ENCODE measurements around the gene TJP1.

TJP1 gene

GRCh38 chr15:29822100-29822683, at the start of gene TJP1:
Gene TJP1, minus strand, starts transcription at chr15:29822468. Its CDS starts 440 bp downstream, at chr15:29822028.
- peak; percentile 31 for DNase-seq

GRCh38 chr15:29871401-29871800, 49.1 kb upstream of the TJP1 start:
- no peak for DNase-seq

- no peak for DNase-seq
Measured at GRCh38 chr15:29870495-29871151, 48.4 kb upstream of the TJP1 start.

GRCh38 chr15:29867241-29868000, 45.2 kb upstream of the TJP1 start:
- no peak for DNase-seq

- no peak for DNase-seq
Measured at GRCh38 chr15:29866337-29866736, 44.1 kb upstream of the TJP1 start.

- no peak for DNase-seq
Measured at GRCh38 chr15:29864501-29864900, 42.2 kb upstream of the TJP1 start.

GRCh38 chr15:29863438-29863837, 41.2 kb upstream of the TJP1 start:
- DNase-seq = no peak

- no peak for DNase-seq
Measured at GRCh38 chr15:29862271-29862670, 40.0 kb upstream of the TJP1 start.

- DNase-seq = no peak
Measured at GRCh38 chr15:29860872-29861271, 38.6 kb upstream of the TJP1 start.

- no peak for DNase-seq
Measured at GRCh38 chr15:29859973-29860715, 37.9 kb upstream of the TJP1 start.

- no peak for DNase-seq
Measured at GRCh38 chr15:29859293-29859692, 37.0 kb upstream of the TJP1 start.

GRCh38 chr15:29857221-29857789, 35.0 kb upstream of the TJP1 start:
- DNase-seq = no peak

- DNase-seq = no peak
Measured at GRCh38 chr15:29854413-29854812, 32.1 kb upstream of the TJP1 start.

- no peak for DNase-seq
Measured at GRCh38 chr15:29853211-29853987, 31.1 kb upstream of the TJP1 start.

GRCh38 chr15:29852201-29852600, 29.9 kb upstream of the TJP1 start:
- DNase-seq = no peak

GRCh38 chr15:29849716-29850115, 27.4 kb upstream of the TJP1 start:
- DNase-seq = no peak

GRCh38 chr15:29849218-29849617, 26.9 kb upstream of the TJP1 start:
- no peak for DNase-seq

GRCh38 chr15:29844290-29844903, 22.1 kb upstream of the TJP1 start:
- DNase-seq = no peak

- no peak for DNase-seq
Measured at GRCh38 chr15:29842290-29842689, 20.0 kb upstream of the TJP1 start.

- no peak for DNase-seq
Measured at GRCh38 chr15:29840926-29841325, 18.7 kb upstream of the TJP1 start.

GRCh38 chr15:29840054-29840453, 17.8 kb upstream of the TJP1 start:
- no peak for DNase-seq
